GM12874 (cell line): Measurements from ENCODE around the gene PEMT.

Experiments
- TF ChIP-seq, protein P1 (sequence below): IDR thresholded peaks from 2 replicates; pipeline ENCODE4 v1.5.1; 2011; ENCODE audit warnings: low read depth, mild to moderate bottlenecking, control low read depth, low read length, moderate library complexity; ENCODE audit not compliant: insufficient read depth

The PEMT gene

DNA sequence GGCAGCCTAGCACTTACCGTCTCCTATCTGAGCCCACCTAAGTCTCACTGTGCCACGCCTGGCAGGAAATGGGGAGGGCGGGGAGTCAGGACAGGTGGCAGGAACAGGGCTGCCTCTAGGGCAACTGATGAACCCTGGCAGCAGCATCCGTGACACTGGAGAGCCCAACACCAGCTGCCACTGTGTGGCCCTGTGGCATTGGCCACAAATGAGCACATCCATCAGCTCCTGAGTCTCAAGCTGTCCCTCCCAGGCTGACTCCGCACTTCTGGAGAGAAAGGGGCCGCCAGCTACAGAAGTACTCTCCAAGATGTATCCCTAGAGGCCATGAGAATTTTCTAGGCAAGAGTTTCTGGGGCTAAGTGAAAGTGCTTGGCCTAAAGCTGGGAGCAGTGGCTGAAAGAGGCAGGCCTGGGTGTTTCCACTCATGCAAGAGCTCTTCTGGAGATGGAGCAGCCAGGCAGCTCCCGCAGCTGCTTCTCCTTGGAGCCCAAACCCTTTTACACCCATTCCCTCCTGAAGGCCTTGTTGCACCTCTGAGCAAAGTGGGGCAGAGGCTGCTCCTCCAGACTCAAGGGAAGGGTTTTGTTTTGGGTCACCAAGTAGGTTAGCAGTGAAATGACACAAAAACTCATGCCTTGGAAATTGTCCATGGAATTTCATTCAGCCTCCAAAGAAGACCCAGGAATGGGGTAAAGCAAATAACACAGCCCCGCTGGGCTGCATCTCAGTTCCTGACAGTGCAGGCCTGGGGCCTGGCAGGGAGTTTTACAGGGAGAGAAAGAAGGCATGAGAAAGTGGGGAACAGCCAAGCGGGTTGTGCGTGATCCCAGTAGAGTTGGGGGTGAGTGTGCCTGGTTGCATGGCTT, 25.8 kb downstream of the PEMT start:
- TF ChIP-seq, protein P1, sequence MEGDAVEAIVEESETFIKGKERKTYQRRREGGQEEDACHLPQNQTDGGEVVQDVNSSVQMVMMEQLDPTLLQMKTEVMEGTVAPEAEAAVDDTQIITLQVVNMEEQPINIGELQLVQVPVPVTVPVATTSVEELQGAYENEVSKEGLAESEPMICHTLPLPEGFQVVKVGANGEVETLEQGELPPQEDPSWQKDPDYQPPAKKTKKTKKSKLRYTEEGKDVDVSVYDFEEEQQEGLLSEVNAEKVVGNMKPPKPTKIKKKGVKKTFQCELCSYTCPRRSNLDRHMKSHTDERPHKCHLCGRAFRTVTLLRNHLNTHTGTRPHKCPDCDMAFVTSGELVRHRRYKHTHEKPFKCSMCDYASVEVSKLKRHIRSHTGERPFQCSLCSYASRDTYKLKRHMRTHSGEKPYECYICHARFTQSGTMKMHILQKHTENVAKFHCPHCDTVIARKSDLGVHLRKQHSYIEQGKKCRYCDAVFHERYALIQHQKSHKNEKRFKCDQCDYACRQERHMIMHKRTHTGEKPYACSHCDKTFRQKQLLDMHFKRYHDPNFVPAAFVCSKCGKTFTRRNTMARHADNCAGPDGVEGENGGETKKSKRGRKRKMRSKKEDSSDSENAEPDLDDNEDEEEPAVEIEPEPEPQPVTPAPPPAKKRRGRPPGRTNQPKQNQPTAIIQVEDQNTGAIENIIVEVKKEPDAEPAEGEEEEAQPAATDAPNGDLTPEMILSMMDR = no peak

DNA sequence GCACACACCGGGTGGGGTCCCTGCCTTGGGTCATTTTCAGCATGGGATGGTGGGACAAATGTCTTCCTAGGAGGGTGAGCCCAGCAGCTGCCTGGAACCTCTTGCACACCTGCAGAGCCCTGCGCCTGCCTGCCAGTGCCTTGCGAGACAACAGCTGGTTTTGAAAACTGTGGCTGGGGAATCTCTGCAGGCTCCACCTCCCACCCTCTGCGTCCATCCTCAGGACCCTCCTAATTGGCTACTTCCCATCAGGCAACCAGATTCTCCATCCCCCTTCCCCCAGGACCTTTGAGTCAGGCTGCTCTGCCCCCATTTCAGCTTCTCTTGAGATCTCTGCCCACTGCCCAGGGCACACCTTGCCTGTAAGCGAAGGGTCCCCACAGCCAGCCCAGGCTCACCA, 26.6 kb downstream of the PEMT start:
- TF ChIP-seq, protein P1 = no peak

DNA sequence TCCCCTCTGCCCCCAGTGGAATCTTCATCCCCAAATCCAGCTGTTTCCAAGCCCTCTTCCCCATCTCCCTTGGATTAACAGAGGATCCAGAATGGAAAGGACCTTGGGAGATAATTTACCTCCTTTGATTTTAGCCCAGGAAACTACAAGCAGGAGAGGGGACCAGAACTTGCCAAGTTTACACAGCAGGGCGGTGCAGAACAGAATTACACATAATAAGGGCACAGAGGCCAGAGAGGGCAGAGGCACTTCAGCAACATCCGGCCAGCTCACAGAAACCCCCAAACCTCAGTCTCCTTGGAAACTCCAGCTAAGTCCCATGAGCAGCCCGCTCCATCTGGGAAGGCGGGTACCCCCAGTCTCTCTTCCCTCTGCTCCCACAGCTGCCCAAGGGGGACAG, 27.2 kb downstream of the PEMT start:
- TF ChIP-seq, protein P1 = no peak

DNA sequence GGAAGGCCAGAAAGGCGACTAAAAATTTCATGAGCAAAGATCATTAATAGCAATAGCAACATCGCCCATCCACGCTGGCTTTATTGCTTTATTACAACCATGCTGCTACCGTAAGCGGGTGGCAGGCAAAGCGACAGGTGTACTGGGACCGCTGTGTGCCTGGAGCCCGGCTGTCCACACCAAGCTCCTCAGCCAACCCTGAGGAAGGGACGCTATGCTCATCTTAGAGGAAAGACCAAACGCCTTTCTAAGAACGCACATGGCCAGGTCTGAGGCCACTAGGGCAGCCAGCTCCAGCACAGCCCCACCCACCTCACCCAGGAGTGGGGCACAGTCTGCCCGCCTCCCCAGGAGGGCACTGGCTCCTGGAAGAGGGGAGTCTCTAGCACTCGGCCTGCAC, 28.0 kb downstream of the PEMT start:
- TF ChIP-seq, protein P1 = no peak

DNA sequence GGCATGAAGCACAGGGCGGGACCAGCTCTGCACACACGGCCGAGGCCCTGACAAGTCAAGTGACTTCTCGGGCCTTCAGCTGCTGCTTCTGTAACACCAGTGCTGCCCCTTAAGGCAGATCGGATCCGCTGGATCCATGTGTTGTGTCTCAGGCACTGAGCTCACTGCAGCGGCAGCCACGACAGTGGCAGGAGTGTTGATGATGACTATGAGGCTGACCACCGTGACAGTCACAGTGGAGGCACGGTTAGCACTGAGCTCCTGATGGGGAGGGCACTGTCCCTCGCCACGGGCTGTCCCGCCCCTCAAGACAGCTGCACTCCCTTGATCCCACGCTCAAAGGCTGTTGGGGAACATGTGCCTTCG, 29.4 kb downstream of the PEMT start:
- TF ChIP-seq, protein P1 = no peak

DNA sequence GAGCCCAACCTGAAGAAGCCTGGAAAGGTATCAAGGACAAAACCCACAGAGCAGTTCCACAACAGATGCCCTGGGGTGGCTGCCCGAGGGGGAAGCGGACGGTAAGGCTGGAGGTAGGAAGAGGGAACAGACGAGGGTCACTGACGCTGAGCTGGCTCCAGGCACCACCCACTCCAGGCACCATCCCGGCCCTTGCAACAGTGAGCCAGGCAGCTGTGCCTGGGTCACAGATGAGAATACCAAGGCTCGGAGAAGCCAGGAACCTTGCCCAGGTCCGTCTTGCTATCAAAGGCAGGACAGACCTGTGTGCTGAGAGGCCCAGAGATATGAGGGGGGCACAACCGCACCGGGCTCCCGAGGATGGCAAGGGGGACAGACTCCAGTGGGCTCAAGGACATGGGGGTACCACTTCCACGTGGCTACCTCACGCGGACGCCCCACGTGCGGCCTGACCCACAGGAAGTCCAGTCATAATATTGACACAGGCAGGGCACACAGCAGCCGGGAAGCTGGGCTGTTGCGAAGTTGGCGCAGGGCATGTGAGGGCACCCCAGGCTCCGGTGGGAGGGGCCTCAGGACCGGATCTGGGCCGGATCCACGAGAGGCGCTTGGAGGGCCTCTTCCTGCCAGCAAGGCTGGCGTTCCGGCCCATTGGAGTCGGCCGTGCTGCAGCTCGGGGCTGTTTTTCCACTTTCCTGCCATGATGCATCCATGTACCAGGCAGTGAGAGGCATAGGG, 29.9 kb downstream of the PEMT start:
- TF ChIP-seq, protein P1 = no peak

DNA sequence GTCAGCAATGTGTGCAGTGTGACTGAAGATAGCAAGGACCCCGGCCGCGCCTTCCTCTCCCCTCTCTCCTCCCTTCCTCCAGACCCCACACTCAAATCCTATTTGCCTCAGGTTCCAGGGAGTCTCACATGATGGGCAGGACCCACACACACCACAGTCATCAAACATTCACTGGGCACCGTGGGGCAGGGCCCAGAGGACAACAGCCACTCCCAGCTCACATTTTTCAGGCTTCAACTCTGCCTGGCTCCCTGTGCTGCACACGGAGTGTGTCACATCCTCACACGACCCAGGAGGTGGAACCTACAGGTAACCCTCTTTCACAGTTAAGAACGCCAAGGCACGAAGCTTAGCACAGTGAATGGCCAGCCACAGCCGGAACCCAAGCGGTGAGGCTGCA, 30.5 kb downstream of the PEMT start:
- TF ChIP-seq, protein P1 = no peak
